Activated T-helper 17 cell treated with anti-CD3 and anti-CD28 coated beads, Interleukin-2, amount 50 U/mL, for 72 hours (primary cell): ENCODE results near the gene SMOC2. TPM values are rescaled to one million over a fixed set of nuclear protein-coding genes. Genes with fewer than 3 reads are reported as not detected.

ENCODE experiments used
- ATAC-seq: fragments of 150-1000 bp; cut with Tn5 transposase; replicated peaks from 2 replicates; pipeline ENCODE4 v1.10.0; 2021; ENCODE audit warnings: mild to moderate bottlenecking, moderate library complexity
- H3K27ac Mint-ChIP-seq: one replicate; pipeline ENCODE4 v1.8.0; 2022; ENCODE audit warnings: mixed read lengths
- H3K27me3 Mint-ChIP-seq: one replicate; pipeline ENCODE4 v1.8.0; 2022; ENCODE audit warnings: mixed read lengths
- H3K36me3 Mint-ChIP-seq: one replicate; pipeline ENCODE4 v1.8.0; 2022; ENCODE audit warnings: low read depth, mild to moderate bottlenecking, mixed read lengths
- H3K4me1 Mint-ChIP-seq: one replicate; pipeline ENCODE4 v1.8.0; 2022; ENCODE audit warnings: mixed read lengths
- H3K4me3 Mint-ChIP-seq: one replicate; pipeline ENCODE4 v1.8.0; 2022; ENCODE audit warnings: mild to moderate bottlenecking, mixed read lengths
- H3K9me3 Mint-ChIP-seq: one replicate; pipeline ENCODE4 v1.8.0; 2022; ENCODE audit warnings: mixed read lengths
- total RNA-seq, 2 donors: library from RNA; stranded (reverse); gene quantifications; one replicate each; pipeline ENCODE4 v1.2.3, GENCODE V29; 2022

The SMOC2 gene
- total RNA-seq, 2 donors from 2014 or later = not detected

GRCh38 chr6:168469926-168470325, 28.9 kb downstream of the SMOC2 start:
- no peak for ATAC-seq
- H3K9me3 Mint-ChIP-seq = no peaks in the 10 kb centered on the region
- H3K4me3 Mint-ChIP-seq = no peak overlapping the region
- H3K36me3 Mint-ChIP-seq = no peaks in the 10 kb centered on the region
- H3K4me1 Mint-ChIP-seq = no peaks in the 10 kb centered on the region
- no peak overlapping the region for H3K27ac Mint-ChIP-seq
- peaks cover 24% of the 10 kb centered on the region for H3K27me3 Mint-ChIP-seq

GRCh38 chr6:168472363-168472762, 31.4 kb downstream of the SMOC2 start:
- no peaks in the 10 kb centered on the region for H3K9me3 Mint-ChIP-seq
- no peak overlapping the region for H3K4me3 Mint-ChIP-seq
- no peak for ATAC-seq
- peaks cover 30% of the 10 kb centered on the region for H3K27me3 Mint-ChIP-seq
- no peaks in the 10 kb centered on the region for H3K4me1 Mint-ChIP-seq
- H3K27ac Mint-ChIP-seq = no peak overlapping the region
- H3K36me3 Mint-ChIP-seq = no peaks in the 10 kb centered on the region

- Mint-ChIP-seq H3K36me3 (no peaks in the 10 kb centered on the region), H3K27ac (no peak overlapping the region), H3K4me3 (no peak overlapping the region), H3K9me3 (peaks cover 3% of the 10 kb centered on the region), H3K27me3 (peaks cover 35% of the 10 kb centered on the region), H3K4me1 (no peaks in the 10 kb centered on the region)
- ATAC-seq = no peak
These were observed 32.2 kb downstream of the SMOC2 start for GRCh38 chr6:168473197-168473596.

GRCh38 chr6:168475188-168476013, 34.4 kb downstream of the SMOC2 start:
- Mint-ChIP-seq H3K4me3 (no peak overlapping the region), H3K4me1 (no peaks in the 10 kb centered on the region), H3K9me3 (peaks cover 9% of the 10 kb centered on the region), H3K36me3 (no peaks in the 10 kb centered on the region), H3K27me3 (peaks cover 33% of the 10 kb centered on the region), H3K27ac (no peak overlapping the region)
- no peak for ATAC-seq

- no peaks in the 10 kb centered on the region for H3K36me3 Mint-ChIP-seq
- no peak overlapping the region for H3K27ac Mint-ChIP-seq
- H3K4me3 Mint-ChIP-seq = no peak overlapping the region
- H3K27me3 Mint-ChIP-seq = peaks cover 21% of the 10 kb centered on the region
- peaks cover 12% of the 10 kb centered on the region for H3K9me3 Mint-ChIP-seq
- H3K4me1 Mint-ChIP-seq = no peaks in the 10 kb centered on the region
- ATAC-seq = no peak
These were observed 38.4 kb downstream of the SMOC2 start for GRCh38 chr6:168479421-168479820.

- no peak for ATAC-seq
- H3K27ac Mint-ChIP-seq = no peak overlapping the region
These were observed 39.5 kb downstream of the SMOC2 start for GRCh38 chr6:168480481-168480880.

GRCh38 chr6:168485818-168486217, 44.8 kb downstream of the SMOC2 start:
- H3K27ac Mint-ChIP-seq = no peak overlapping the region
- no peaks in the 10 kb centered on the region for H3K36me3 Mint-ChIP-seq
- ATAC-seq = no peak
- H3K27me3 Mint-ChIP-seq = peaks cover 8% of the 10 kb centered on the region
- H3K9me3 Mint-ChIP-seq = no peaks in the 10 kb centered on the region
- no peak overlapping the region for H3K4me3 Mint-ChIP-seq
- H3K4me1 Mint-ChIP-seq = no peaks in the 10 kb centered on the region

More at GRCh38 chr6:168480481-168480880, 39.5 kb downstream of the SMOC2 start:
- Mint-ChIP-seq H3K4me1 (no peaks in the 10 kb centered on the region), H3K27me3 (peaks cover 11% of the 10 kb centered on the region), H3K36me3 (no peaks in the 10 kb centered on the region), H3K9me3 (peaks cover 12% of the 10 kb centered on the region), H3K4me3 (no peak overlapping the region)

- Mint-ChIP-seq H3K36me3 (no peaks in the 10 kb centered on the region), H3K9me3 (no peaks in the 10 kb centered on the region), H3K4me1 (no peaks in the 10 kb centered on the region), H3K4me3 (no peak overlapping the region), H3K27me3 (peaks cover 13% of the 10 kb centered on the region), H3K27ac (no peak overlapping the region)
- ATAC-seq = no peak
These were observed 49.8 kb downstream of the SMOC2 start for GRCh38 chr6:168490757-168491156.

- H3K27ac Mint-ChIP-seq = no peak overlapping the region
- H3K4me3 Mint-ChIP-seq = no peak overlapping the region
- H3K4me1 Mint-ChIP-seq = no peaks in the 10 kb centered on the region
- no peaks in the 10 kb centered on the region for H3K36me3 Mint-ChIP-seq
- peaks cover 7% of the 10 kb centered on the region for H3K27me3 Mint-ChIP-seq
- H3K9me3 Mint-ChIP-seq = no peaks in the 10 kb centered on the region
- ATAC-seq = no peak
These were observed 53.0 kb downstream of the SMOC2 start for GRCh38 chr6:168493976-168494375.

GRCh38 chr6:168494726-168495125, 53.7 kb downstream of the SMOC2 start:
- peaks cover 7% of the 10 kb centered on the region for H3K27me3 Mint-ChIP-seq
- ATAC-seq = no peak
- no peak overlapping the region for H3K27ac Mint-ChIP-seq
- no peaks in the 10 kb centered on the region for H3K36me3 Mint-ChIP-seq
- no peaks in the 10 kb centered on the region for H3K9me3 Mint-ChIP-seq
- no peak overlapping the region for H3K4me3 Mint-ChIP-seq
- H3K4me1 Mint-ChIP-seq = no peaks in the 10 kb centered on the region

- Mint-ChIP-seq H3K36me3 (no peaks in the 10 kb centered on the region), H3K9me3 (no peaks in the 10 kb centered on the region), H3K27ac (no peak overlapping the region), H3K4me1 (no peaks in the 10 kb centered on the region), H3K4me3 (no peak overlapping the region), H3K27me3 (peaks cover 7% of the 10 kb centered on the region)
- ATAC-seq = no peak
These were observed 54.1 kb downstream of the SMOC2 start for GRCh38 chr6:168495133-168495532.

GRCh38 chr6:168495636-168496035, 54.7 kb downstream of the SMOC2 start:
- H3K4me3 Mint-ChIP-seq = no peak overlapping the region
- H3K4me1 Mint-ChIP-seq = no peaks in the 10 kb centered on the region
- ATAC-seq = no peak
- H3K9me3 Mint-ChIP-seq = no peaks in the 10 kb centered on the region
- H3K27me3 Mint-ChIP-seq = peaks cover 7% of the 10 kb centered on the region
- no peaks in the 10 kb centered on the region for H3K36me3 Mint-ChIP-seq
- H3K27ac Mint-ChIP-seq = no peak overlapping the region

GRCh38 chr6:168496139-168496996, 55.4 kb downstream of the SMOC2 start:
- no peak overlapping the region for H3K4me3 Mint-ChIP-seq
- H3K9me3 Mint-ChIP-seq = no peaks in the 10 kb centered on the region
- no peak overlapping the region for H3K27ac Mint-ChIP-seq
- H3K27me3 Mint-ChIP-seq = no peaks in the 10 kb centered on the region
- no peak for ATAC-seq
- no peaks in the 10 kb centered on the region for H3K4me1 Mint-ChIP-seq
- H3K36me3 Mint-ChIP-seq = no peaks in the 10 kb centered on the region

- H3K4me3 Mint-ChIP-seq = no peak overlapping the region
- H3K36me3 Mint-ChIP-seq = no peaks in the 10 kb centered on the region
- H3K9me3 Mint-ChIP-seq = no peaks in the 10 kb centered on the region
- H3K27me3 Mint-ChIP-seq = peaks cover 3% of the 10 kb centered on the region
- no peak overlapping the region for H3K27ac Mint-ChIP-seq
- no peak for ATAC-seq
- no peaks in the 10 kb centered on the region for H3K4me1 Mint-ChIP-seq
These were observed 56.0 kb downstream of the SMOC2 start for GRCh38 chr6:168496997-168497331.

- H3K4me1 Mint-ChIP-seq = no peaks in the 10 kb centered on the region
- no peak overlapping the region for H3K4me3 Mint-ChIP-seq
- no peaks in the 10 kb centered on the region for H3K9me3 Mint-ChIP-seq
- H3K27ac Mint-ChIP-seq = no peak overlapping the region
- no peaks in the 10 kb centered on the region for H3K36me3 Mint-ChIP-seq
- H3K27me3 Mint-ChIP-seq = peaks cover 7% of the 10 kb centered on the region
- no peak for ATAC-seq
These were observed 56.4 kb downstream of the SMOC2 start for GRCh38 chr6:168497381-168497780.
